SK-N-SH (cell line): ENCODE results near the gene AKR1C2. TPM values are rescaled to one million over a fixed set of nuclear protein-coding genes. Genes with fewer than 3 reads are reported as not detected.

ENCODE experiments used
- CTCF ChIA-PET: fragments of 300-600, 350-600 bp; formaldehyde crosslinking; extraction: SDS; loops from one replicate; lab custom pipeline; 2021; lab: Yijun Ruan, JAX
- POLR2A ChIA-PET: fragments of 350-600 bp; sonication (Branson Sonifier 250); formaldehyde crosslinking; extraction: SDS; loops from one replicate; lab custom pipeline; 2020; ENCODE audit warnings: antibody characterized with exemption, inconsistent platforms; lab: Yijun Ruan, JAX
- DNase-seq: peaks from one replicate; pipeline ENCODE4 v3.0.0; 2012
- H2AFZ ChIP-seq: fragments of 200-600 bp; sonication (generic); 2 replicates; pipeline ENCODE4 v1.8.1; 2016; ENCODE audit warnings: antibody characterized with exemption, mild to moderate bottlenecking, low read depth
- H3F3A ChIP-seq: fragments of 200-600 bp; sonication (generic); replicated peaks from 2 replicates; pipeline ENCODE3; 2016; ENCODE audit warnings: antibody characterized with exemption, mild to moderate bottlenecking; ENCODE audit not compliant: insufficient read depth
- H3K27ac ChIP-seq, 2 experiments: fragments of 200-500 bp in 1 of 2; fragments of 200-600 bp in 1 of 2; sonication (Bioruptor generic) in 1 of 2; sonication (generic), shearing (Covaris generic) in 1 of 2; 2 replicates each; pipeline versions ENCODE4 v1.5.1 to v1.6.1; 2014 to 2016; ENCODE audit warnings: low read depth in 2 of 2, inconsistent platforms in 1 of 2, low read length in 1 of 2, mild to moderate bottlenecking in 1 of 2, mixed read lengths in 1 of 2
- H3K27me3 ChIP-seq: fragments of 200-600 bp; sonication (generic), shearing (Covaris generic); 2 replicates; pipeline ENCODE4 v1.6.1; 2016; ENCODE audit warnings: mixed run types; ENCODE audit not compliant: insufficient read depth
- H3K36me3 ChIP-seq, 2 experiments: fragments of 200-500 bp in 1 of 2; fragments of 200-600 bp in 1 of 2; sonication (Bioruptor generic) in 1 of 2; sonication (generic) in 1 of 2; replicated peaks in 1 of 2; 2 replicates each; pipeline versions ENCODE3 to v1.5.1; 2014 to 2016; ENCODE audit warnings: low read length in 1 of 2, mild to moderate bottlenecking in 1 of 2; ENCODE audit not compliant: insufficient read depth in 2 of 2, control insufficient read depth in 1 of 2
- H3K4me1 ChIP-seq, 2 experiments: fragments of 200-500 bp in 1 of 2; fragments of 200-600 bp in 1 of 2; sonication (Bioruptor generic) in 1 of 2; sonication (generic), shearing (Covaris generic) in 1 of 2; 2 replicates each; pipeline versions ENCODE4 v1.5.1 to v1.6.1; 2014 to 2016; ENCODE audit warnings: low read depth in 1 of 2, low read length in 1 of 2, mixed run types in 1 of 2; ENCODE audit not compliant: insufficient read depth in 2 of 2, control insufficient read depth in 1 of 2
- H3K4me2 ChIP-seq: fragments of 200-600 bp; sonication (generic), shearing (Covaris generic); 2 replicates; pipeline ENCODE4 v1.6.1; 2017; ENCODE audit warnings: mixed run types
- H3K4me3 ChIP-seq, 2 experiments: fragments of 200-500 bp in 1 of 2; fragments of 200-600 bp in 1 of 2; sonication (Bioruptor generic) in 1 of 2; sonication (generic), shearing (Covaris generic) in 1 of 2; 2 replicates each; pipeline versions ENCODE4 v1.5.1 to v1.8.1; 2014 to 2016; ENCODE audit warnings: low read depth in 2 of 2, inconsistent platforms in 1 of 2, low read length in 1 of 2, mild to moderate bottlenecking in 1 of 2, mixed read lengths in 1 of 2, moderate library complexity in 1 of 2
- H3K79me2 ChIP-seq: fragments of 200-600 bp; sonication (generic); 2 replicates; pipeline ENCODE4 v1.8.1; 2017; ENCODE audit warnings: mild to moderate bottlenecking; ENCODE audit not compliant: insufficient read depth
- H3K9ac ChIP-seq: fragments of 200-600 bp; sonication (generic); 2 replicates; pipeline ENCODE4 v1.6.1; 2017; ENCODE audit warnings: mixed run types
- H3K9me2 ChIP-seq: fragments of 200-600 bp; sonication (generic); 2 replicates; pipeline ENCODE4 v1.6.1; 2017; ENCODE audit warnings: mixed run types
- H3K9me3 ChIP-seq: fragments of 200-600 bp; sonication (generic); 2 replicates; pipeline ENCODE4 v1.6.1; 2017; ENCODE audit warnings: mixed run types, mild to moderate bottlenecking, moderate library complexity
- H4K20me1 ChIP-seq: fragments of 200-600 bp; sonication (generic); 2 replicates; pipeline ENCODE4 v1.6.1; 2017; ENCODE audit warnings: mild to moderate bottlenecking, mixed run types; ENCODE audit not compliant: insufficient read depth
- CHD2 ChIP-seq: fragments of 150-350 bp; IDR thresholded peaks from 2 replicates; pipeline ENCODE4 v1.6.1; 2018; ENCODE audit warnings: low read length; ENCODE audit not compliant: partially characterized antibody
- CTCF ChIP-seq: fragments of 200-600 bp; sonication (generic); IDR thresholded peaks from 2 replicates; pipeline ENCODE4 v1.6.1; 2017; ENCODE audit warnings: antibody characterized with exemption, mild to moderate bottlenecking, moderate library complexity
- ELF1 ChIP-seq: IDR thresholded peaks from 2 replicates; pipeline ENCODE4 v1.4.0; 2012
- FOSL2 ChIP-seq: IDR thresholded peaks from 2 replicates; pipeline ENCODE4 v1.4.0; 2012; ENCODE audit warnings: low read depth, mild to moderate bottlenecking, moderate library complexity, borderline replicate concordance
- GATA2 ChIP-seq: sonication (generic); formaldehyde crosslinking; IDR thresholded peaks from 2 replicates; pipeline ENCODE4 v1.5.0; 2020; ENCODE audit warnings: mild to moderate bottlenecking, missing genetic modification reagents
- JUND ChIP-seq: IDR thresholded peaks from 2 replicates; pipeline ENCODE4 v1.4.0; 2012
- RAD21 ChIP-seq: IDR thresholded peaks from 2 replicates; pipeline ENCODE4 v1.6.1; 2012; ENCODE audit warnings: mild to moderate bottlenecking, low read length
- RCOR1 ChIP-seq: fragments of 150-350 bp; IDR thresholded peaks from 2 replicates; pipeline ENCODE4 v1.6.1; 2017; ENCODE audit warnings: antibody characterized with exemption, low read length
- REST ChIP-seq: IDR thresholded peaks from 2 replicates; pipeline ENCODE4 v1.6.1; 2012; ENCODE audit warnings: mild to moderate bottlenecking, low read depth, low read length, moderate library complexity
- RFX5 ChIP-seq: IDR thresholded peaks from 2 replicates; pipeline ENCODE4 v1.6.1; 2012; ENCODE audit warnings: mild to moderate bottlenecking, improper control_type of control experiment, low read length
- SMC3 ChIP-seq: IDR thresholded peaks from 2 replicates; pipeline ENCODE4 v1.6.1; 2012; ENCODE audit warnings: low read depth, low read length, improper control_type of control experiment
- TAF1 ChIP-seq: IDR thresholded peaks from 2 replicates; pipeline ENCODE4 v1.6.1; 2012; ENCODE audit warnings: low read depth, mild to moderate bottlenecking, low read length, moderate library complexity, borderline replicate concordance
- TCF12 ChIP-seq: IDR thresholded peaks from 2 replicates; pipeline ENCODE4 v1.4.0; 2012
- TEAD4 ChIP-seq: IDR thresholded peaks from 2 replicates; pipeline ENCODE4 v1.4.0; 2012; ENCODE audit warnings: mild to moderate bottlenecking, borderline replicate concordance; ENCODE audit not compliant: insufficient read depth
- ZBTB33 ChIP-seq: IDR thresholded peaks from 2 replicates; pipeline ENCODE4 v1.4.0; 2012; ENCODE audit warnings: low read depth, borderline replicate concordance
- WGBS: methylation state at CpG from one replicate; pipeline ENCODE4 v1.1.6; 2017; ENCODE audit warnings: low lambda C conversion rate; 5-methylcytosine and 5-hydroxymethylcytosine counted together
- polyA plus RNA-seq, 3 experiments: library from polyadenylated mRNA; depleted of rRNA; stranded (reverse); fragments of >200 nt; gene quantifications; 2 replicates each; pipeline ENCODE4 v1.2.3, GENCODE V29; 2012

The AKR1C2 gene
- polyA plus RNA-seq, 1 of the 3 experiments (the other 2 are of a cell fraction): not detected

GRCh38 chr10:5038101-5038500 is 34.4 kb upstream of the AKR1C2 start:
- TF ChIP-seq RFX5: no peak
- TF ChIP-seq RAD21: no peak
- no peak for TF ChIP-seq FOSL2
- no peak overlapping the region for H3K27ac ChIP-seq
- no peaks in the 10 kb centered on the region for H3K79me2 ChIP-seq
- 14% methylated on average over 2 of the region's 2 CpGs for WGBS
- H3K9me3 ChIP-seq: no peaks in the 10 kb centered on the region
- no peak overlapping the region for H2AFZ ChIP-seq
- no peaks in the 10 kb centered on the region for H3K36me3 ChIP-seq
- no peak overlapping the region for H3K4me3 ChIP-seq
- no peak for DNase-seq
- no peaks in the 10 kb centered on the region; a peak in 2 of 4 replicates for H3K4me1 ChIP-seq
- no peaks in the 10 kb centered on the region for H3F3A ChIP-seq
- H4K20me1 ChIP-seq: no peaks in the 10 kb centered on the region
- no peak overlapping the region for H3K4me2 ChIP-seq
- CTCF ChIA-PET: no interaction called here
- H3K9me2 ChIP-seq: no peaks in the 10 kb centered on the region
- POLR2A ChIA-PET: no interaction called here
- H3K9ac ChIP-seq: no peak overlapping the region
- no peaks in the 10 kb centered on the region for H3K27me3 ChIP-seq

- Histone ChIP-seq H4K20me1 (no peaks in the 10 kb centered on the region), H3K4me2 (no peak overlapping the region), H3K27me3 (no peaks in the 10 kb centered on the region), H2AFZ (no peak overlapping the region), H3K4me1 (no peaks in the 10 kb centered on the region; a peak in 2 of 4 replicates), H3K9me3 (no peaks in the 10 kb centered on the region), H3K9me2 (no peaks in the 10 kb centered on the region), H3K36me3 (no peaks in the 10 kb centered on the region), H3K27ac (no peak overlapping the region), H3F3A (no peaks in the 10 kb centered on the region), H3K79me2 (no peaks in the 10 kb centered on the region), H3K4me3 (no peak overlapping the region), H3K9ac (no peak overlapping the region)
- no peak for DNase-seq
- TF ChIP-seq TAF1: no peak
- no peak for TF ChIP-seq RCOR1
- ChIA-PET CTCF (no interaction called here), POLR2A (no interaction called here)
- 5% methylated on average over 2 of the region's 2 CpGs for WGBS
Measured at GRCh38 chr10:5036511-5036910, 32.9 kb upstream of the AKR1C2 start.

- WGBS: 46% methylated on average over 10 of the region's 10 CpGs
- TF ChIP-seq SMC3 (no peak), GATA2 (no peak), CTCF (no peak), CHD2 (no peak), ELF1 (no peak), REST (no peak), JUND (no peak), ZBTB33 (no peak), TCF12 (no peak), TEAD4 (no peak), RAD21 (no peak)
Measured at GRCh38 chr10:5035356-5035755, 31.7 kb upstream of the AKR1C2 start.

More at GRCh38 chr10:5035356-5035755, 31.7 kb upstream of the AKR1C2 start:
- no peak overlapping the region for H3K27ac ChIP-seq
- H3K9me3 ChIP-seq: no peaks in the 10 kb centered on the region
- H3K27me3 ChIP-seq: no peaks in the 10 kb centered on the region
- no peak for DNase-seq
- CTCF ChIA-PET: no interaction called here
- no peak overlapping the region for H3K4me3 ChIP-seq
- no peak overlapping the region for H2AFZ ChIP-seq
- H3K9ac ChIP-seq: no peak overlapping the region
- H3K4me2 ChIP-seq: no peak overlapping the region
- H3K36me3 ChIP-seq: no peaks in the 10 kb centered on the region
- H4K20me1 ChIP-seq: no peaks in the 10 kb centered on the region
- no peaks in the 10 kb centered on the region; a peak in 1 of 4 replicates for H3K4me1 ChIP-seq
- no peaks in the 10 kb centered on the region for H3K79me2 ChIP-seq
- H3K9me2 ChIP-seq: no peaks in the 10 kb centered on the region
- POLR2A ChIA-PET: no interaction called here
- no peaks in the 10 kb centered on the region for H3F3A ChIP-seq
